HCT116 (cell line): ENCODE measurements around the gene NPL.

Source experiments
- EZH2 ChIP-seq: fragments of 200-600 bp; sonication (generic); IDR thresholded peaks from 2 replicates; pipeline ENCODE4 v1.6.1; 2017; ENCODE audit warnings: antibody characterized with exemption, mixed run types
- SIN3A ChIP-seq: IDR thresholded peaks from 2 replicates; pipeline ENCODE4 v1.6.1; 2012; ENCODE audit warnings: low read depth

GRCh38 chr1:182740120-182740519 lies 49.5 kb upstream of the NPL start:
- no peak for TF ChIP-seq EZH2
- no peak for TF ChIP-seq SIN3A
